ENCODE data around the gene DPH7. TPM values are rescaled to one million over a fixed set of nuclear protein-coding genes. Genes with fewer than 3 reads are reported as not detected.
"Not testable (repeated sequence)": the region's sequence is repeated elsewhere in the genome, so short reads cannot be mapped to it uniquely, and the experiment has no call there.

DPH7 gene
- total and polyA plus RNA-seq, 7 donors = 6.5 to 43.6 (median 28.9) TPM

- intact Hi-C loops (cut with DNase I) = no loop called here
- Histone ChIP-seq H3K4me3 (no peak overlapping the region), H3K9me3 (no peaks in the 10 kb centered on the region), H3K27ac (no peak overlapping the region), H3K4me1 (no peaks in the 10 kb centered on the region), H3K36me3 (peaks cover 5 to 46% (median 13%) of the 10 kb centered on the region in 4 donors), H3K27me3 (no peaks in the 10 kb centered on the region)
- no peak for DNase-seq
- 96 to 97% methylated on average over 5 of the region's 5 CpGs for WGBS, 2 donors
- TF ChIP-seq CTCF (IDR thresholded peaks at IDR 0.05) (no peak), EP300 (IDR thresholded peaks at IDR 0.05) (no peak), POLR2A (IDR thresholded peaks at IDR 0.05) (no peak), POLR2AphosphoS5 (IDR thresholded peaks at IDR 0.05) (no peak)
Observed at GRCh38 chr9:137569609-137570203, 9.0 kb downstream of the DPH7 start.

- WGBS, 2 donors = 88 to 93% methylated on average over 5 of the region's 5 CpGs
- H3K4me3 ChIP-seq; DNase-seq; H3K27ac ChIP-seq; H3K4me1 ChIP-seq; intact Hi-C loops (cut with DNase I); H3K27me3 ChIP-seq; H3K9me3 ChIP-seq: not testable (repeated sequence)
- H3K36me3 ChIP-seq = peaks cover 5 to 46% (median 18%) of the 10 kb centered on the region in 4 donors
Observed at GRCh38 chr9:137568445-137568844, 10.3 kb downstream of the DPH7 start.

- TF ChIP-seq CTCF (IDR thresholded peaks at IDR 0.05) (no peak), EP300 (IDR thresholded peaks at IDR 0.05) (no peak), POLR2A (IDR thresholded peaks at IDR 0.05) (no peak), POLR2AphosphoS5 (IDR thresholded peaks at IDR 0.05) (no peak)
- Histone ChIP-seq H3K9me3 (no peaks in the 10 kb centered on the region), H3K4me1 (no peaks in the 10 kb centered on the region), H3K36me3 (peaks cover 0 to 33% (median 13%) of the 10 kb centered on the region in 4 donors), H3K4me3 (no peak overlapping the region), H3K27ac (no peak overlapping the region), H3K27me3 (no peaks in the 10 kb centered on the region)
- intact Hi-C loops (cut with DNase I) = no loop called here
- no peak for DNase-seq
- 84 to 90% methylated on average over 18 of the region's 18 CpGs for WGBS, 2 donors
Observed at GRCh38 chr9:137564817-137565411, 13.8 kb downstream of the DPH7 start.

GRCh38 chr9:137564134-137564533, 14.6 kb downstream of the DPH7 start:
- no peak for TF ChIP-seq CTCF (IDR thresholded peaks at IDR 0.05)
- no peak for TF ChIP-seq POLR2A (IDR thresholded peaks at IDR 0.05)
- TF ChIP-seq EP300 (IDR thresholded peaks at IDR 0.05) = no peak
- no peak for TF ChIP-seq POLR2AphosphoS5 (IDR thresholded peaks at IDR 0.05)
- H3K9me3 ChIP-seq = no peaks in the 10 kb centered on the region
- intact Hi-C loops (cut with DNase I) = no loop called here
- 93 to 94% methylated on average over 10 of the region's 10 CpGs for WGBS, 2 donors
- H3K27ac ChIP-seq = no peak overlapping the region
- DNase-seq = no peak
- no peaks in the 10 kb centered on the region for H3K27me3 ChIP-seq
- H3K36me3 ChIP-seq = peaks cover 0 to 41% (median 13%) of the 10 kb centered on the region in 4 donors
- no peak overlapping the region for H3K4me3 ChIP-seq
- H3K4me1 ChIP-seq = no peaks in the 10 kb centered on the region

- H3K9me3 ChIP-seq = no peaks in the 10 kb centered on the region
- H3K27ac ChIP-seq = no peak overlapping the region
- TF ChIP-seq CTCF (IDR thresholded peaks at IDR 0.05) = no peak
- no peak for TF ChIP-seq EP300 (IDR thresholded peaks at IDR 0.05)
- no peak for TF ChIP-seq POLR2A (IDR thresholded peaks at IDR 0.05)
- no peak for TF ChIP-seq POLR2AphosphoS5 (IDR thresholded peaks at IDR 0.05)
- 96 to 97% methylated on average over 4 of the region's 4 CpGs for WGBS, 2 donors
- H3K36me3 ChIP-seq = peaks cover 8 to 70% (median 13%) of the 10 kb centered on the region in 4 donors
- intact Hi-C loops (cut with DNase I) = no loop called here
- H3K27me3 ChIP-seq = no peaks in the 10 kb centered on the region
- DNase-seq = no peak
- no peak overlapping the region for H3K4me3 ChIP-seq
- H3K4me1 ChIP-seq = peaks cover 0 to 15% (median 12%) of the 10 kb centered on the region in 4 donors
Observed at GRCh38 chr9:137558127-137558526, 20.6 kb downstream of the DPH7 start.

Data from sigmoid colon (tissue), 7 donors.